ENCODE results near the gene GLS2. TPM values are rescaled to one million over a fixed set of nuclear protein-coding genes. Genes with fewer than 3 reads are reported as not detected.
"Not testable (repeated sequence)": the region's sequence is repeated elsewhere in the genome, so short reads cannot be mapped to it uniquely, and the experiment has no call there.

Gene GLS2
- total and polyA plus RNA-seq, 5 donors: 0.42 to 1.2 (median 0.60) TPM

- Histone ChIP-seq H3K27me3 (ENCODE audit: control insufficient read depth, insufficient read depth) (no peaks in the 10 kb centered on the region), H3K27ac (ENCODE audit: low read length) (peak overlapping the region; percentile 88), H3K9me3 (ENCODE audit: control insufficient read depth, low read length) (no peaks in the 10 kb centered on the region), H3K4me3 (ENCODE audit: low read length) (peak overlapping the region; percentile 83), H3K4me1 (ENCODE audit: control insufficient read depth, insufficient read depth, low read length) (no peaks in the 10 kb centered on the region)
- DNase-seq: peak in 1 of 3 donors; percentile 29
- ATAC-seq: peak; percentile 50 to 83
- WGBS: 44% methylated on average over 3 of the region's 3 CpGs
- intact Hi-C loops (cut with DNase I): loop anchor here in 1 of 4 donors (5.0 kb wide), 1 partner anchor 52 kb away; no protein-coding TSS in a partner anchor
These were observed 32.1 kb upstream of the GLS2 start for GRCh38 chr12:56520048-56520447.

DNA sequence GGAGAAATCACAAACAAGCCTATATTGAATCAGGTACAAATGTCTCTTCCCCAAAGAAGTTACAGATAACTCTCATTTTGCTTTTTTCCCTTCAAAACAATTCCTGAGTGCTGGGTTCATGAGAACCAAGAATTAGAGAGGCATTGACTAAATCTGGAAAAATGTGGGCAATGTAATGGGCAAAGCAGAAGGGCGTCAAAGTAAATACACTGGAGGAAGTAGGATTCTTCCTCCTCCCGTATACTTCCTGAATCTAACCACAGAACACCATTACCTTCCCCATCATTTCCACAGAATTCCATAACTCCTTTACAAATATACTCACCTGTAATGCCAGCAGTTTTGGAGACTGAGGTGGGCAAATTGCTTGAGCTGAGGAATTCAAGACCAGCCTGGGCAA, 30.6 kb upstream of the GLS2 start:
- Histone ChIP-seq H3K9me3 (ENCODE audit: control insufficient read depth, low read length) (no peaks in the 10 kb centered on the region), H3K27ac (ENCODE audit: low read length) (no peak overlapping the region), H3K4me1 (ENCODE audit: control insufficient read depth, insufficient read depth, low read length) (no peaks in the 10 kb centered on the region), H3K4me3 (ENCODE audit: low read length) (no peak overlapping the region), H3K27me3 (ENCODE audit: control insufficient read depth, insufficient read depth) (no peaks in the 10 kb centered on the region)
- WGBS: 60% methylated on average over 2 of the region's 2 CpGs
- intact Hi-C loops (cut with DNase I): no loop called here
- no peak for ATAC-seq
- DNase-seq: no peak

- intact Hi-C loops (cut with DNase I): no loop called here
- no peaks in the 10 kb centered on the region for H3K4me1 ChIP-seq (ENCODE audit: control insufficient read depth, insufficient read depth, low read length)
- no peak overlapping the region for H3K4me3 ChIP-seq (ENCODE audit: low read length)
- no peak for DNase-seq
- H3K27ac ChIP-seq (ENCODE audit: low read length): no peak overlapping the region
- no peaks in the 10 kb centered on the region for H3K27me3 ChIP-seq (ENCODE audit: control insufficient read depth, insufficient read depth)
- H3K9me3 ChIP-seq (ENCODE audit: control insufficient read depth, low read length): no peaks in the 10 kb centered on the region
- WGBS: 94% methylated on average over 2 of the region's 2 CpGs
- no peak for ATAC-seq
These were observed 29.9 kb upstream of the GLS2 start for GRCh38 chr12:56517854-56518253.

- intact Hi-C loops (cut with DNase I): loop anchor here in 3 of 4 donors (2.0 to 5.0 kb wide), 3 partner anchors 58 to 78 kb away; no protein-coding TSS in a partner anchor
- ATAC-seq: peak in 1 of 2 donors; percentile 26
These were observed 26.0 kb upstream of the GLS2 start for GRCh38 chr12:56514014-56514318.

GRCh38 chr12:56510786-56511185, 22.8 kb upstream of the GLS2 start:
- no peaks in the 10 kb centered on the region for H3K27me3 ChIP-seq (ENCODE audit: control insufficient read depth, insufficient read depth)
- DNase-seq (no peak), ATAC-seq (no peak)
- H3K4me3 ChIP-seq (ENCODE audit: low read length): no peak overlapping the region
- WGBS: 93% methylated on average over 16 of the region's 16 CpGs
- H3K4me1 ChIP-seq (ENCODE audit: control insufficient read depth, insufficient read depth, low read length): no peaks in the 10 kb centered on the region
- no peak overlapping the region for H3K27ac ChIP-seq (ENCODE audit: low read length)
- H3K9me3 ChIP-seq (ENCODE audit: control insufficient read depth, low read length): no peaks in the 10 kb centered on the region
- intact Hi-C loops (cut with DNase I): loop anchor here in 2 of 4 donors (5.0 kb wide), 2 partner anchors 62 to 82 kb away; no protein-coding TSS in a partner anchor

More at GRCh38 chr12:56514014-56514318, 26.0 kb upstream of the GLS2 start:
- not testable (repeated sequence) for H3K4me3 ChIP-seq (ENCODE audit: low read length); H3K4me1 ChIP-seq (ENCODE audit: control insufficient read depth, insufficient read depth, low read length); H3K27me3 ChIP-seq (ENCODE audit: control insufficient read depth, insufficient read depth); H3K27ac ChIP-seq (ENCODE audit: low read length); H3K9me3 ChIP-seq (ENCODE audit: control insufficient read depth, low read length); DNase-seq
- 55% methylated on average over 4 of the region's 4 CpGs for WGBS

DNA sequence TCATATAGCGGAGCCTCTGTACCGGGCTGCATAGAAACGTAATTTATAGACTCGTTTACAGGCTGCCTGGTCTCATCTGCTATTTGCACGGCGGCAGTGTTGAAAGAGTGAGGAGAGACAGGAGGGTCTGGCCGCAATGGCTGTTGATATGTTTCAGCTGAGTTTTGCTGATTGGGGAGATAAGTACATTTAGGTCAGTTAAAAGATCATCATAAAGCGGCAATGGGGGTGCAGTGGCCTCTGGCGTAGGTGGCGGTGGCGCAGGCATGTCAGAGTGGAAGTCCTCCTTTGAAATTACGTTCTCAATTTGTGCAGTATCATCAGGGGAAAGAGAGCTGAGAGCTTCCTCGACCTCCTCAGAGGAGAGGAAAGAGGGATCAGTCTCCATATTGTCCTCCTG, 11.9 kb upstream of the GLS2 start:
- DNase-seq; H3K9me3 ChIP-seq (ENCODE audit: control insufficient read depth, low read length): not testable (repeated sequence)

DNA sequence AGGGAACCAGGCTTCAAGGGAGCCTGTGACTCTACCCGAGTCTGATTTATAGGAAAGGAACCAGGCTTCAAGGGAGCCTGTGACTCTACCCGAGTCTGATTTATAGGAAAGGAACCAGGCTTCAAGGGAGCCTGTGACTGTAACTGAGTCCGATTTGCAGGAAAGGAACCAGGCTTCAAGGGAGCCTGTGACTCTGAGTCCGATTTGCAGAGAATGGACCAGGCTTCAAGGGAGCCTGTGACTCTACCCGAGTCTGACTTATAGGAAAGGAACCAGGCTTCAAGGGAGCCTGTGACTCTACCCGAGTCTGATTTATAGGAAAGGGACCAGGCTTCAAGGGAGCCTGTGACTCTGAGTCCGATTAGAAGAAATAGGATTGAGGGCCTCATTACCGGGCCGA, 11.5 kb upstream of the GLS2 start:
- H3K4me1 ChIP-seq (ENCODE audit: control insufficient read depth, insufficient read depth, low read length); DNase-seq; H3K9me3 ChIP-seq (ENCODE audit: control insufficient read depth, low read length); ATAC-seq; H3K4me3 ChIP-seq (ENCODE audit: low read length); H3K27me3 ChIP-seq (ENCODE audit: control insufficient read depth, insufficient read depth); H3K27ac ChIP-seq (ENCODE audit: low read length); intact Hi-C loops (cut with DNase I): not testable (repeated sequence)
- WGBS: 82% methylated on average over 9 of the region's 9 CpGs

More for the DNA sequence above, 11.9 kb upstream of the GLS2 start:
- H3K27me3 ChIP-seq (ENCODE audit: control insufficient read depth, insufficient read depth); H3K27ac ChIP-seq (ENCODE audit: low read length); intact Hi-C loops (cut with DNase I); H3K4me1 ChIP-seq (ENCODE audit: control insufficient read depth, insufficient read depth, low read length); ATAC-seq; H3K4me3 ChIP-seq (ENCODE audit: low read length): not testable (repeated sequence)
- WGBS: 83% methylated on average over 13 of the region's 13 CpGs

DNA sequence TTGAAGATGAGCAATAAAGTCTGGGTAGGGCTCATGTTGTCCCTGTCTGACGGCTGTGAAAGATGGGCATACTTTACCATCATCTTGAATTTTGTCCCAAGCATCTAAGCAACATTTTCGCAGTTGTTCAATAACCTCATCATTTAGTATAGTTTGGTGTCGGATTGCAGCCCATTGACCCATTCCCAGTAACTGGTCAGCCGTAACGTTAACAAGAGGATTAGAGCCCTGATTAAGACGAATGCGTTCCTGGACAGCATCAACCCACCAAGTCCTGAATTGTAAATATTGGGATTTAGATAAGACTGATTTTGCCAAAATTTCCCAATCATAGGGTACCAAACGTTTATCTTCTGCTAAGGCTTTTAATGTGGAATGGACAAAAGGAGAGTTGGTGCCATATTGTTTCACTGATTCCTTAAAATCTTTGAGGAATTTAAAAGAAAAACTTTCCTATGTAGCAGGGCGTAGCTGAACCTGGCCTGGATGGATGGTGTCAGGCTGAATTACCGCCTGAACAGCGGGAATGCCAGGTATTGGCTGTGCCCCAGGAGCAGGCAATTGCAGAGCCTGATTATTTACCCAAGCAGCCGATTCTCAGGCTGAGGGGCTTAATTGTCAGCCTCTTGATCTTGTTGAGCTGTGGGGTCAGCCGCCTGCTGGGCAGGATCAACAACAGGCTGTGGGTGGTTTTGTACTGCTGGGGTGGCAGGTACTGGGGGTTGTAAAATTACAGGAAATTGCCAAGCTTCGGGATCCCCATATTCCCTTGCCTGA, 10.4 kb upstream of the GLS2 start:
- ATAC-seq; intact Hi-C loops (cut with DNase I); H3K9me3 ChIP-seq (ENCODE audit: control insufficient read depth, low read length); H3K4me1 ChIP-seq (ENCODE audit: control insufficient read depth, insufficient read depth, low read length); H3K4me3 ChIP-seq (ENCODE audit: low read length); H3K27ac ChIP-seq (ENCODE audit: low read length); H3K27me3 ChIP-seq (ENCODE audit: control insufficient read depth, insufficient read depth); DNase-seq: not testable (repeated sequence)
- 86% methylated on average over 14 of the region's 14 CpGs for WGBS

DNA sequence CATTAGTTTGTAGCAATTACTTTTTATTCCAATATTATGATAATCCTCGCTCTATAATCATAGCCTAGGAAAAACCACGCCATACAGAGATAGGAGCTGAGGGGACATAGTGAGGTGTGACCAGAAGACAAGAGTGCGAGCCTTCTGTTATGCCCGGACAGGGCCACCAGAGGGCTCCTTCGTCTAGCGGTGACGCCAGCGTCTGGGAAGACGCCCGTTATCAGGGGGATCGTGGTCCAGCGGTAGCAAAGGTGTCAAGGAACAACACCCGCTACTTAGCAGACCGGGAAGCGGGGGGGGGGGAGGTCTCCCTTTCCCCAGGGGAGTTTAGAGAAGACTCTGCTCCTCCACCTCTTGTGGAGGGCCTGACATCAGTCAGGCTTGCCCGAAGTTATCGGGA, 8.7 kb upstream of the GLS2 start:
- peak; percentile 69 to 80 (median 71) for DNase-seq
- H3K27me3 ChIP-seq (ENCODE audit: control insufficient read depth, insufficient read depth); H3K27ac ChIP-seq (ENCODE audit: low read length); H3K4me3 ChIP-seq (ENCODE audit: low read length); H3K9me3 ChIP-seq (ENCODE audit: control insufficient read depth, low read length); H3K4me1 ChIP-seq (ENCODE audit: control insufficient read depth, insufficient read depth, low read length); intact Hi-C loops (cut with DNase I); ATAC-seq: not testable (repeated sequence)
- WGBS: 6% methylated on average over 17 of the region's 17 CpGs

- H3K27me3 ChIP-seq (ENCODE audit: control insufficient read depth, insufficient read depth); H3K4me1 ChIP-seq (ENCODE audit: control insufficient read depth, insufficient read depth, low read length); H3K27ac ChIP-seq (ENCODE audit: low read length); intact Hi-C loops (cut with DNase I); H3K9me3 ChIP-seq (ENCODE audit: control insufficient read depth, low read length); H3K4me3 ChIP-seq (ENCODE audit: low read length); ATAC-seq: not testable (repeated sequence)
- WGBS: 96% methylated on average over 27 of the region's 27 CpGs
- peak in 1 of 3 donors; percentile 59 for DNase-seq
These were observed 6.5 kb upstream of the GLS2 start for GRCh38 chr12:56494481-56494880.

DNA sequence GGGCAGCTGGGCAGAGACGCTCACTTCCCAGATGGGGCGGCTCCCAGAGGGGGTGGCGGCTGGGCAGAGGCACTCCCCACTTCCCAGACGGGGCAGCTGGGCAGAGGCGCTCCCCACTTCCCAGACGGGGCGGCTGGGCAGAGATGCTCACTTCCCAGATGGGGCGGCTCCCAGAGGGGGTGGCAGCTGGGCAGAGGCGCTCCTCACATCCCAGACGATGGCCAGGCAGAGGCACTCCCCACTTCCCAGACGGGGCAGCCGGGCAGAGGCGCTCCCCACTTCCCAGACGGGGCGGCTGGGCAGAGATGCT, 6.1 kb upstream of the GLS2 start:
- ATAC-seq; intact Hi-C loops (cut with DNase I): not testable (repeated sequence)
- WGBS: 96% methylated on average over 15 of the region's 15 CpGs

More for the DNA sequence above, 6.1 kb upstream of the GLS2 start:
- H3K27ac ChIP-seq (ENCODE audit: low read length); H3K9me3 ChIP-seq (ENCODE audit: control insufficient read depth, low read length); H3K4me3 ChIP-seq (ENCODE audit: low read length); H3K4me1 ChIP-seq (ENCODE audit: control insufficient read depth, insufficient read depth, low read length); DNase-seq; H3K27me3 ChIP-seq (ENCODE audit: control insufficient read depth, insufficient read depth): not testable (repeated sequence)

Measured in right cardiac atrium (tissue), 5 donors.